HG02852 (cell line): ENCODE measurements around the gene CFAP54.
"Not testable (repeated sequence)": the region's sequence is repeated elsewhere in the genome, so short reads cannot be mapped to it uniquely, and the experiment has no call there.

Experiments used
- ATAC-seq: cut with Tn5 transposase; IDR thresholded peaks from one replicate; pipeline ENCODE4 v1.9.1; 2021; ENCODE audit warnings: mild to moderate bottlenecking, moderate library complexity; ENCODE audit not compliant: unreplicated experiment

The CFAP54 gene

GRCh38 chr12:96489392-96490056 is at the start of gene CFAP54:
Gene CFAP54 (plus strand): TSS chr12:96489577. CDS start chr12:96489610, 33 bp downstream.
- peak; percentile 92 for ATAC-seq

- ATAC-seq, result no peak
These were observed 47.6 kb upstream of the CFAP54 start for GRCh38 chr12:96441816-96442215.

- ATAC-seq, result no peak
These were observed 46.5 kb upstream of the CFAP54 start for GRCh38 chr12:96442906-96443305.

GRCh38 chr12:96444399-96444798 is 45.0 kb upstream of the CFAP54 start:
- ATAC-seq, result no peak

- ATAC-seq, result peak; percentile 91
These were observed 43.4 kb upstream of the CFAP54 start for GRCh38 chr12:96445691-96446583.

GRCh38 chr12:96447256-96447655 is 42.1 kb upstream of the CFAP54 start:
- ATAC-seq, result no peak

GRCh38 chr12:96448300-96448699 is 41.1 kb upstream of the CFAP54 start:
- ATAC-seq, result no peak

GRCh38 chr12:96452261-96452922 is 37.0 kb upstream of the CFAP54 start:
- ATAC-seq, result no peak

GRCh38 chr12:96454396-96454795 is 35.0 kb upstream of the CFAP54 start:
- ATAC-seq, result no peak

GRCh38 chr12:96456265-96456974 is 33.0 kb upstream of the CFAP54 start:
- ATAC-seq, result peak; percentile 78

- peak; percentile 12 for ATAC-seq
These were observed 32.0 kb upstream of the CFAP54 start for GRCh38 chr12:96457191-96457930.

- not testable (repeated sequence) for ATAC-seq
These were observed 30.1 kb upstream of the CFAP54 start for GRCh38 chr12:96459281-96459680.

- ATAC-seq, result no peak
These were observed 26.7 kb upstream of the CFAP54 start for GRCh38 chr12:96462571-96463280.

- ATAC-seq, result no peak
These were observed 23.5 kb upstream of the CFAP54 start for GRCh38 chr12:96465896-96466295.

- no peak for ATAC-seq
These were observed 22.2 kb upstream of the CFAP54 start for GRCh38 chr12:96466939-96467751.

GRCh38 chr12:96471368-96472050 is 17.9 kb upstream of the CFAP54 start:
- ATAC-seq, result no peak

- ATAC-seq, result no peak
These were observed 17.0 kb upstream of the CFAP54 start for GRCh38 chr12:96472384-96472783.

GRCh38 chr12:96473394-96474093 is 15.8 kb upstream of the CFAP54 start:
- ATAC-seq, result no peak
